ENCODE results near the gene SLC7A11.

DNA sequence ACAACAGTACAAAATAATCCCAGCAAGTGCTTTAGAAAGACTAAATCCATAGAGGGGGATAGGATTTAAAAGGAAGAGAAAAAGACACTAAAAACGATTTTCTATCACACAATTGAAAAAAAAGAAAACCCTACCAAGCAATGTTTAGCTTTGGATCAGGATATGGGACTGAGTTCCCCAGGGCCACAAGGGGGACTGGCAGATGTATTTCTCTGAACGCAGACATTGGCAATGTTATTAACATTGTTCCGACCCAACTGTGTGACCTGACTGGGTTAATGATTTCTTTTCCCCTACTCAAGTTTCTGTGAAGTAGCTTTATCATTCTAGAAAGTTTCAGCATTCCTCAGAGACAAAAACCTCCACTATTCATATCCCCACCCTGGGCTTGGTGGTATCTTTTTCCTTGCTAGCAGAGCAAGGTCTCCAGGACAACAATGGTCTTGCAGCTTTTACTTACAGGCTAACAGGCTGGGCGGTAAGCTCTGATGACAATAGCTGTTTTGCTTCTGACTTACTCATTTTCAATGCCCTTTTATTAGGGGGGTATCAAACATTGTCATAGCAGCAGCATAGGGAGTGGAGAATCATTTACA is 25.8 kb downstream of the SLC7A11 start:
- TF ChIP-seq CTCF (IDR thresholded peaks at IDR 0.05; ENCODE audit: poor library complexity) (no peak), EZH2 (IDR thresholded peaks at IDR 0.05; ENCODE audit: borderline replicate concordance) (no peak)
